KMS-11 (cell line): ENCODE results near the gene C1QTNF6.

ENCODE experiments used
- H2AFZ ChIP-seq: fragments of 200-600 bp; sonication (generic); 2 replicates; pipeline ENCODE4 v1.6.1; 2016; ENCODE audit warnings: antibody characterized with exemption, mixed run types, low read depth
- H3K27ac ChIP-seq: fragments of 200-600 bp; sonication (generic); 2 replicates; pipeline ENCODE4 v1.6.1; 2016; ENCODE audit warnings: mild to moderate bottlenecking, mixed run types
- H3K27me3 ChIP-seq: fragments of 200-600 bp; sonication (generic); 2 replicates; pipeline ENCODE4 v1.6.1; 2017; ENCODE audit warnings: mild to moderate bottlenecking, low read depth, mixed run types, moderate library complexity; ENCODE audit not compliant: insufficient read depth
- H3K36me3 ChIP-seq: fragments of 200-600 bp; sonication (generic); 2 replicates; pipeline ENCODE4 v1.6.1; 2017; ENCODE audit warnings: mild to moderate bottlenecking, mixed run types; ENCODE audit not compliant: insufficient read depth
- H3K4me1 ChIP-seq: fragments of 200-600 bp; sonication (generic); 2 replicates; pipeline ENCODE4 v1.6.1; 2016; ENCODE audit warnings: mild to moderate bottlenecking, low read depth, mixed run types; ENCODE audit not compliant: poor library complexity, severe bottlenecking
- H3K4me2 ChIP-seq: fragments of 200-600 bp; sonication (generic); 2 replicates; pipeline ENCODE4 v1.7.0; 2016; ENCODE audit warnings: mild to moderate bottlenecking, mixed run types
- H3K4me3 ChIP-seq: fragments of 200-600 bp; sonication (generic); IDR thresholded peaks from 2 replicates; pipeline ENCODE4 v1.6.1; 2017; ENCODE audit warnings: low read depth, low read length, mixed read lengths; ENCODE audit not compliant: insufficient read depth
- H3K79me2 ChIP-seq: fragments of 200-600 bp; sonication (generic); 2 replicates; pipeline ENCODE4 v1.6.1; 2016; ENCODE audit warnings: low read depth, mixed run types; ENCODE audit not compliant: insufficient read depth
- H3K9ac ChIP-seq: fragments of 200-600 bp; sonication (generic); 2 replicates; pipeline ENCODE4 v1.6.1; 2016; ENCODE audit warnings: mild to moderate bottlenecking, mixed run types
- H4K20me1 ChIP-seq: fragments of 200-600 bp; sonication (generic); 2 replicates; pipeline ENCODE4 v1.6.1; 2016; ENCODE audit warnings: mild to moderate bottlenecking, mixed run types; ENCODE audit not compliant: insufficient read depth
- CTCF ChIP-seq: fragments of 200-600 bp; sonication (generic); conservative IDR thresholded peaks from 2 replicates; pipeline ENCODE4 v1.6.1; 2017; ENCODE audit warnings: low read depth, mild to moderate bottlenecking, antibody characterized with exemption, low read length, moderate library complexity, mixed read lengths

C1QTNF6 gene

GRCh38 chr22:37141971-37142370 is 46.1 kb downstream of the C1QTNF6 start:
- TF ChIP-seq CTCF = no peak
- H3K4me3 ChIP-seq = no peak overlapping the region
- H3K27ac ChIP-seq = no peak overlapping the region
- H3K9ac ChIP-seq = no peak overlapping the region
- H3K79me2 ChIP-seq = no peaks in the 10 kb centered on the region
- no peak overlapping the region for H2AFZ ChIP-seq
- H3K4me1 ChIP-seq = peaks cover 15% of the 10 kb centered on the region
- H3K36me3 ChIP-seq = no peaks in the 10 kb centered on the region
- no peak overlapping the region for H3K4me2 ChIP-seq
- no peaks in the 10 kb centered on the region for H3K27me3 ChIP-seq
- H4K20me1 ChIP-seq = no peaks in the 10 kb centered on the region

GRCh38 chr22:37141476-37141875 is 46.6 kb downstream of the C1QTNF6 start:
- no peak for TF ChIP-seq CTCF
- no peak overlapping the region for H2AFZ ChIP-seq
- H4K20me1 ChIP-seq = no peaks in the 10 kb centered on the region
- H3K36me3 ChIP-seq = no peaks in the 10 kb centered on the region
- no peaks in the 10 kb centered on the region for H3K79me2 ChIP-seq
- no peaks in the 10 kb centered on the region for H3K27me3 ChIP-seq
- peaks cover 15% of the 10 kb centered on the region for H3K4me1 ChIP-seq
- no peak overlapping the region for H3K4me3 ChIP-seq
- no peak overlapping the region for H3K9ac ChIP-seq
- H3K27ac ChIP-seq = no peak overlapping the region
- no peak overlapping the region for H3K4me2 ChIP-seq

- Histone ChIP-seq H3K79me2 (no peaks in the 10 kb centered on the region), H3K27ac (no peak overlapping the region), H3K36me3 (no peaks in the 10 kb centered on the region), H2AFZ (no peak overlapping the region), H3K4me2 (no peak overlapping the region), H3K4me1 (peaks cover 15% of the 10 kb centered on the region), H3K4me3 (no peak overlapping the region), H3K27me3 (no peaks in the 10 kb centered on the region), H3K9ac (no peak overlapping the region), H4K20me1 (no peaks in the 10 kb centered on the region)
- TF ChIP-seq CTCF = no peak
Measured at GRCh38 chr22:37140686-37141323, 47.2 kb downstream of the C1QTNF6 start.

- Histone ChIP-seq H3K4me2 (no peak overlapping the region), H3K4me3 (no peak overlapping the region), H2AFZ (no peak overlapping the region), H3K9ac (no peak overlapping the region), H3K4me1 (peaks cover 15% of the 10 kb centered on the region), H3K27me3 (no peaks in the 10 kb centered on the region), H4K20me1 (no peaks in the 10 kb centered on the region), H3K79me2 (no peaks in the 10 kb centered on the region), H3K36me3 (no peaks in the 10 kb centered on the region), H3K27ac (no peak overlapping the region)
- no peak for TF ChIP-seq CTCF
Measured at GRCh38 chr22:37139762-37140161, 48.3 kb downstream of the C1QTNF6 start.
